Neural cell (in vitro differentiated cells): Measurements from ENCODE around the gene PTPRT.

Experiments
- CTCF ChIP-seq: fragments of 450-650 bp; IDR thresholded peaks from 2 replicates; pipeline ENCODE4 v1.5.1; 2014; ENCODE audit warnings: antibody characterized with exemption, mild to moderate bottlenecking, moderate library complexity; ENCODE audit not compliant: poor library complexity, severe bottlenecking
- POLR2AphosphoS5 ChIP-seq: IDR thresholded peaks from 2 replicates; pipeline ENCODE4 v1.6.1; 2012
- RAD21 ChIP-seq: fragments of 450-650 bp; conservative IDR thresholded peaks from 2 replicates; pipeline ENCODE4 v1.6.1; 2014; ENCODE audit warnings: antibody characterized with exemption, mild to moderate bottlenecking, moderate library complexity
- REST ChIP-seq: IDR thresholded peaks from 2 replicates; pipeline ENCODE4 v1.6.1; 2012; ENCODE audit warnings: borderline replicate concordance

- TF ChIP-seq REST, result no peak
- TF ChIP-seq RAD21, result no peak
- no peak for TF ChIP-seq CTCF
- no peak for TF ChIP-seq POLR2AphosphoS5
Observed at GRCh38 chr20:42862446-42862845, 327.3 kb downstream of the PTPRT start.
